ENCODE measurements around the gene GATA5. TPM values are rescaled to one million over a fixed set of nuclear protein-coding genes. Genes with fewer than 3 reads are reported as not detected.
A peak's percentile ranks its signal among the peaks of the same experiment; 100 is the strongest.
"Not testable (repeated sequence)": the region's sequence is repeated elsewhere in the genome, so short reads cannot be mapped to it uniquely, and the experiment has no call there.

Gene GATA5
- total and polyA plus RNA-seq, 4 donors = 0.49 to 15.2 (median 1.3) TPM

- Histone ChIP-seq H3K9me3 (ENCODE audit: control insufficient read depth in 4 of 4, insufficient read depth in 3 of 4, low read length in 3 of 4) (no peaks in the 10 kb centered on the region), H3K27me3 (ENCODE audit: control insufficient read depth in 3 of 3, insufficient read depth in 3 of 3, low read length in 2 of 3) (no peaks in the 10 kb centered on the region), H3K27ac (ENCODE audit: low read depth in 1 of 2, low read length in 1 of 2) (peak overlapping the region in 1 of 2 donors; percentile 76), H3K36me3 (ENCODE audit: control insufficient read depth in 4 of 4, insufficient read depth in 4 of 4, low read length in 4 of 4) (no peaks in the 10 kb centered on the region), H3K9ac (ENCODE audit: insufficient read depth in 1 of 2, low read length in 2 of 2) (no peak overlapping the region), H3K4me3 (no peak overlapping the region), H3K4me1 (ENCODE audit: control insufficient read depth in 5 of 5, insufficient read depth in 5 of 5, low read length in 5 of 5) (peaks cover 0 to 43% (median 0%) of the 10 kb centered on the region in 5 donors)
- ATAC-seq (ENCODE audit: insufficient read depth, low FRiP score) = no peak
- TF ChIP-seq, protein P1, sequence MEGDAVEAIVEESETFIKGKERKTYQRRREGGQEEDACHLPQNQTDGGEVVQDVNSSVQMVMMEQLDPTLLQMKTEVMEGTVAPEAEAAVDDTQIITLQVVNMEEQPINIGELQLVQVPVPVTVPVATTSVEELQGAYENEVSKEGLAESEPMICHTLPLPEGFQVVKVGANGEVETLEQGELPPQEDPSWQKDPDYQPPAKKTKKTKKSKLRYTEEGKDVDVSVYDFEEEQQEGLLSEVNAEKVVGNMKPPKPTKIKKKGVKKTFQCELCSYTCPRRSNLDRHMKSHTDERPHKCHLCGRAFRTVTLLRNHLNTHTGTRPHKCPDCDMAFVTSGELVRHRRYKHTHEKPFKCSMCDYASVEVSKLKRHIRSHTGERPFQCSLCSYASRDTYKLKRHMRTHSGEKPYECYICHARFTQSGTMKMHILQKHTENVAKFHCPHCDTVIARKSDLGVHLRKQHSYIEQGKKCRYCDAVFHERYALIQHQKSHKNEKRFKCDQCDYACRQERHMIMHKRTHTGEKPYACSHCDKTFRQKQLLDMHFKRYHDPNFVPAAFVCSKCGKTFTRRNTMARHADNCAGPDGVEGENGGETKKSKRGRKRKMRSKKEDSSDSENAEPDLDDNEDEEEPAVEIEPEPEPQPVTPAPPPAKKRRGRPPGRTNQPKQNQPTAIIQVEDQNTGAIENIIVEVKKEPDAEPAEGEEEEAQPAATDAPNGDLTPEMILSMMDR (IDR thresholded peaks at IDR 0.05; ENCODE audit: control extremely low read depth, extremely low read depth) = no peak
- 21 to 40% methylated on average over 7 of the region's 7 CpGs for WGBS, 2 donors
- DNase-seq = peak in 1 of 3 donors; percentile 44
Measured at GRCh38 chr20:62494537-62494936, 18.7 kb upstream of the GATA5 start.

- TF ChIP-seq, protein P1 (IDR thresholded peaks at IDR 0.05; ENCODE audit: control extremely low read depth, extremely low read depth) = no peak
- Histone ChIP-seq H3K27me3 (ENCODE audit: control insufficient read depth in 3 of 3, insufficient read depth in 3 of 3, low read length in 2 of 3) (no peaks in the 10 kb centered on the region), H3K36me3 (ENCODE audit: control insufficient read depth in 4 of 4, insufficient read depth in 4 of 4, low read length in 4 of 4) (no peaks in the 10 kb centered on the region), H3K4me1 (ENCODE audit: control insufficient read depth in 5 of 5, insufficient read depth in 5 of 5, low read length in 5 of 5) (peaks cover 0 to 43% (median 0%) of the 10 kb centered on the region in 5 donors), H3K9ac (ENCODE audit: insufficient read depth in 1 of 2, low read length in 2 of 2) (no peak overlapping the region), H3K9me3 (ENCODE audit: control insufficient read depth in 4 of 4, insufficient read depth in 3 of 4, low read length in 3 of 4) (no peaks in the 10 kb centered on the region), H3K27ac (ENCODE audit: low read depth in 1 of 2, low read length in 1 of 2) (no peak overlapping the region), H3K4me3 (no peak overlapping the region)
- ATAC-seq (ENCODE audit: insufficient read depth, low FRiP score) = no peak
- no peak for DNase-seq
- 94 to 96% methylated on average over 10 of the region's 10 CpGs for WGBS, 2 donors
Measured at GRCh38 chr20:62493886-62494285, 18.1 kb upstream of the GATA5 start.

- 83 to 95% methylated on average over 15 of the region's 15 CpGs for WGBS, 2 donors
- H3K9me3 ChIP-seq (ENCODE audit: control insufficient read depth in 4 of 4, insufficient read depth in 3 of 4, low read length in 3 of 4) = no peaks in the 10 kb centered on the region
- no peaks in the 10 kb centered on the region for H3K36me3 ChIP-seq (ENCODE audit: control insufficient read depth in 4 of 4, insufficient read depth in 4 of 4, low read length in 4 of 4)
- H3K9ac ChIP-seq (ENCODE audit: insufficient read depth in 1 of 2, low read length in 2 of 2) = no peak overlapping the region
- no peak overlapping the region for H3K4me3 ChIP-seq
- TF ChIP-seq, protein P1 (IDR thresholded peaks at IDR 0.05; ENCODE audit: control extremely low read depth, extremely low read depth) = no peak
- H3K27ac ChIP-seq (ENCODE audit: low read depth in 1 of 2, low read length in 1 of 2) = no peak overlapping the region
- no peaks in the 10 kb centered on the region for H3K27me3 ChIP-seq (ENCODE audit: control insufficient read depth in 3 of 3, insufficient read depth in 3 of 3, low read length in 2 of 3)
- DNase-seq = no peak
- H3K4me1 ChIP-seq (ENCODE audit: control insufficient read depth in 5 of 5, insufficient read depth in 5 of 5, low read length in 5 of 5) = peaks cover 0 to 43% (median 0%) of the 10 kb centered on the region in 5 donors
- no peak for ATAC-seq (ENCODE audit: insufficient read depth, low FRiP score)
Measured at GRCh38 chr20:62493253-62493885, 17.6 kb upstream of the GATA5 start.

DNA sequence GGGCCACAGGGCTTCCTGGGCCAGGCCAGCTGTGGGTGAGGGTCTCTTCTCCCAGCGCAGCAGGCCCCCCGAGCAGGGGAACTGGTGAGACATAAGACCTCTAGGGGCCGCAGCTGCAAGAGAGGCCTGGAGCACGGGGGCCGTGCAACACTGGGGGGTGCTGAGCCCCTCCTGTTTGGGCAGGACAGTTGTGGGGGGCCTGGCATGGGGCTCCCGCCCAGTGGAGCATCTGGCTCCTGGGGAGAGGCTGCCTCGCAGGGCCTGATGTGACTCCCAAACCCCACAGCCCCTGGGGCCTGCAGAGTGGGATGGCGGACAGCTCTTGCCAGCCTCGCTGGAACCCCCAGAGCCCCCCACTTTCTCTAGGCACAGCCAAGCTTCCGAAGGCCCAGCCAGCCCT, 16.9 kb upstream of the GATA5 start:
- no peak overlapping the region for H3K9ac ChIP-seq (ENCODE audit: insufficient read depth in 1 of 2, low read length in 2 of 2)
- H3K27ac ChIP-seq (ENCODE audit: low read depth in 1 of 2, low read length in 1 of 2) = no peak overlapping the region
- H3K4me1 ChIP-seq (ENCODE audit: control insufficient read depth in 5 of 5, insufficient read depth in 5 of 5, low read length in 5 of 5) = peaks cover 0 to 49% (median 2%) of the 10 kb centered on the region in 5 donors
- H3K36me3 ChIP-seq (ENCODE audit: control insufficient read depth in 4 of 4, insufficient read depth in 4 of 4, low read length in 4 of 4) = no peaks in the 10 kb centered on the region
- TF ChIP-seq, protein P1 (IDR thresholded peaks at IDR 0.05; ENCODE audit: control extremely low read depth, extremely low read depth) = no peak
- ATAC-seq (ENCODE audit: insufficient read depth, low FRiP score) = no peak
- WGBS, 2 donors = 89 to 91% methylated on average over 6 to 10 of the region's 10 CpGs
- DNase-seq = no peak
- H3K27me3 ChIP-seq (ENCODE audit: control insufficient read depth in 3 of 3, insufficient read depth in 3 of 3, low read length in 2 of 3) = no peaks in the 10 kb centered on the region
- no peaks in the 10 kb centered on the region for H3K9me3 ChIP-seq (ENCODE audit: control insufficient read depth in 4 of 4, insufficient read depth in 3 of 4, low read length in 3 of 4)
- H3K4me3 ChIP-seq = no peak overlapping the region

GRCh38 chr20:62490783-62491182, 15.0 kb upstream of the GATA5 start:
- not testable (repeated sequence) for H3K27me3 ChIP-seq (ENCODE audit: control insufficient read depth in 3 of 3, insufficient read depth in 3 of 3, low read length in 2 of 3); H3K27ac ChIP-seq (ENCODE audit: low read depth in 1 of 2, low read length in 1 of 2); H3K36me3 ChIP-seq (ENCODE audit: control insufficient read depth in 4 of 4, insufficient read depth in 4 of 4, low read length in 4 of 4); H3K9ac ChIP-seq (ENCODE audit: insufficient read depth in 1 of 2, low read length in 2 of 2); H3K4me3 ChIP-seq; DNase-seq; H3K9me3 ChIP-seq (ENCODE audit: control insufficient read depth in 4 of 4, insufficient read depth in 3 of 4, low read length in 3 of 4); ATAC-seq (ENCODE audit: insufficient read depth, low FRiP score)
- 77 to 83% methylated on average over 4 of the region's 4 CpGs for WGBS, 2 donors
- H3K4me1 ChIP-seq (ENCODE audit: control insufficient read depth in 5 of 5, insufficient read depth in 5 of 5, low read length in 5 of 5) = peaks cover 0 to 55% (median 18%) of the 10 kb centered on the region in 5 donors
